SK-N-SH treated with all-trans-retinoic acid at 6 μM for 48 hours (cell line): ENCODE data around the gene CCDC160.

Source experiments
- ATAC-seq: fragments of 200-7000 bp; cut with Tn5 transposase; 3 replicates; pipeline ENCODE4 v1.9.1; 2020; ENCODE audit warnings: mild to moderate bottlenecking, moderate library complexity
- ARNTL ChIP-seq: fragments of 450-650 bp; formaldehyde crosslinking; IDR thresholded peaks from 2 replicates; pipeline ENCODE4 v1.5.0; 2020; ENCODE audit warnings: low read depth, mild to moderate bottlenecking, moderate library complexity, borderline replicate concordance
- BACH2 ChIP-seq: fragments of 250-450 bp; sonication (Bioruptor Pico); IDR thresholded peaks from 2 replicates; pipeline ENCODE4 v1.9.0; 2021; ENCODE audit warnings: mild to moderate bottlenecking, borderline replicate concordance
- CSDC2 ChIP-seq: fragments of 250-450 bp; sonication (Bioruptor Pico); IDR thresholded peaks from 2 replicates; pipeline ENCODE4 v1.5.0; 2020; ENCODE audit warnings: mild to moderate bottlenecking, moderate library complexity
- CSRNP3 ChIP-seq: fragments of 250-450 bp; sonication (Bioruptor Pico); IDR thresholded peaks from 2 replicates; pipeline ENCODE4 v1.5.1; 2021; ENCODE audit warnings: mild to moderate bottlenecking, moderate library complexity
- ESRRG ChIP-seq: fragments of 250-450 bp; sonication (Bioruptor Pico); IDR thresholded peaks from 2 replicates; pipeline ENCODE4 v1.6.1; 2021; ENCODE audit warnings: mild to moderate bottlenecking
- GLIS3 ChIP-seq: fragments of 250-450 bp; sonication (Bioruptor Pico); IDR thresholded peaks from 2 replicates; pipeline ENCODE4 v1.5.0; 2020; ENCODE audit warnings: mild to moderate bottlenecking, moderate library complexity
- ISL1 ChIP-seq: fragments of 250-450 bp; sonication (Bioruptor Pico); IDR thresholded peaks from 2 replicates; pipeline ENCODE4 v2.1.2; 2022; ENCODE audit warnings: mild to moderate bottlenecking, moderate library complexity
- OSR1 ChIP-seq: fragments of 250-450 bp; sonication (Bioruptor Pico); IDR thresholded peaks from 2 replicates; pipeline ENCODE4 v1.8.0; 2022; ENCODE audit warnings: moderate library complexity, mild to moderate bottlenecking, inconsistent platforms
- PATZ1 ChIP-seq: fragments of 250-450 bp; sonication (Bioruptor Pico); IDR thresholded peaks from 2 replicates; pipeline ENCODE4 v1.8.0; 2020; ENCODE audit warnings: mild to moderate bottlenecking, moderate library complexity, borderline replicate concordance
- PPARA ChIP-seq: fragments of 250-450 bp; sonication (Bioruptor Pico); IDR thresholded peaks from 2 replicates; pipeline ENCODE4 v1.5.0; 2020; ENCODE audit warnings: mild to moderate bottlenecking, borderline replicate concordance
- RARB ChIP-seq: fragments of 250-450 bp; sonication (Bioruptor Pico); IDR thresholded peaks from 2 replicates; pipeline ENCODE4 v1.8.0; 2021; ENCODE audit warnings: mild to moderate bottlenecking, moderate library complexity
- SNAI2 ChIP-seq: fragments of 250-450 bp; sonication (Bioruptor Pico); IDR thresholded peaks from 2 replicates; pipeline ENCODE4 v1.5.0; 2020; ENCODE audit warnings: mild to moderate bottlenecking, moderate library complexity
- TCF4 ChIP-seq: fragments of 250-450 bp; sonication (Bioruptor Pico); IDR thresholded peaks from 2 replicates; pipeline ENCODE4 v1.8.0; 2021; ENCODE audit warnings: mild to moderate bottlenecking, moderate library complexity, borderline replicate concordance
- TOX ChIP-seq: fragments of 250-450 bp; sonication (Bioruptor Pico); IDR thresholded peaks from 2 replicates; pipeline ENCODE4 v1.8.0; 2021; ENCODE audit warnings: mild to moderate bottlenecking, moderate library complexity, borderline replicate concordance
- ZC3H10 ChIP-seq: fragments of 250-450 bp; sonication (Bioruptor Pico); IDR thresholded peaks from 2 replicates; pipeline ENCODE4 v1.5.1; 2021; ENCODE audit warnings: mild to moderate bottlenecking, moderate library complexity
- ZFP3 ChIP-seq: fragments of 250-450 bp; sonication (Bioruptor Pico); IDR thresholded peaks from 2 replicates; pipeline ENCODE4 v1.5.0; 2020; ENCODE audit warnings: mild to moderate bottlenecking, moderate library complexity
- ZFP30 ChIP-seq: fragments of 450-650 bp; formaldehyde crosslinking; IDR thresholded peaks from 2 replicates; pipeline ENCODE4 v1.5.0; 2022; ENCODE audit warnings: mild to moderate bottlenecking, moderate library complexity
- ZNF565 ChIP-seq: fragments of 450-650 bp; formaldehyde crosslinking; conservative IDR thresholded peaks from 2 replicates; pipeline ENCODE4 v1.5.0; 2020; ENCODE audit warnings: low read depth, mild to moderate bottlenecking, moderate library complexity
- ZNF70 ChIP-seq: fragments of 450-650 bp; formaldehyde crosslinking; IDR thresholded peaks from 2 replicates; pipeline ENCODE4 v1.5.0; 2020; ENCODE audit warnings: mild to moderate bottlenecking, moderate library complexity
- ZNF8 ChIP-seq: fragments of 450-650 bp; formaldehyde crosslinking; IDR thresholded peaks from 2 replicates; pipeline ENCODE4 v1.5.0; 2020; ENCODE audit warnings: mild to moderate bottlenecking, moderate library complexity
- TF ChIP-seq, protein P1 (sequence below): fragments of 250-450 bp; sonication (Bioruptor Pico); IDR thresholded peaks from 2 replicates; pipeline ENCODE4 v1.5.1; 2020; ENCODE audit warnings: low read depth, mild to moderate bottlenecking, moderate library complexity
- TF ChIP-seq, protein P2 (sequence below): fragments of 250-450 bp; sonication (Bioruptor Pico); IDR thresholded peaks from 2 replicates; pipeline ENCODE4 v1.8.0; 2021; ENCODE audit warnings: low read depth, mild to moderate bottlenecking, moderate library complexity, borderline replicate concordance

The CCDC160 gene

DNA sequence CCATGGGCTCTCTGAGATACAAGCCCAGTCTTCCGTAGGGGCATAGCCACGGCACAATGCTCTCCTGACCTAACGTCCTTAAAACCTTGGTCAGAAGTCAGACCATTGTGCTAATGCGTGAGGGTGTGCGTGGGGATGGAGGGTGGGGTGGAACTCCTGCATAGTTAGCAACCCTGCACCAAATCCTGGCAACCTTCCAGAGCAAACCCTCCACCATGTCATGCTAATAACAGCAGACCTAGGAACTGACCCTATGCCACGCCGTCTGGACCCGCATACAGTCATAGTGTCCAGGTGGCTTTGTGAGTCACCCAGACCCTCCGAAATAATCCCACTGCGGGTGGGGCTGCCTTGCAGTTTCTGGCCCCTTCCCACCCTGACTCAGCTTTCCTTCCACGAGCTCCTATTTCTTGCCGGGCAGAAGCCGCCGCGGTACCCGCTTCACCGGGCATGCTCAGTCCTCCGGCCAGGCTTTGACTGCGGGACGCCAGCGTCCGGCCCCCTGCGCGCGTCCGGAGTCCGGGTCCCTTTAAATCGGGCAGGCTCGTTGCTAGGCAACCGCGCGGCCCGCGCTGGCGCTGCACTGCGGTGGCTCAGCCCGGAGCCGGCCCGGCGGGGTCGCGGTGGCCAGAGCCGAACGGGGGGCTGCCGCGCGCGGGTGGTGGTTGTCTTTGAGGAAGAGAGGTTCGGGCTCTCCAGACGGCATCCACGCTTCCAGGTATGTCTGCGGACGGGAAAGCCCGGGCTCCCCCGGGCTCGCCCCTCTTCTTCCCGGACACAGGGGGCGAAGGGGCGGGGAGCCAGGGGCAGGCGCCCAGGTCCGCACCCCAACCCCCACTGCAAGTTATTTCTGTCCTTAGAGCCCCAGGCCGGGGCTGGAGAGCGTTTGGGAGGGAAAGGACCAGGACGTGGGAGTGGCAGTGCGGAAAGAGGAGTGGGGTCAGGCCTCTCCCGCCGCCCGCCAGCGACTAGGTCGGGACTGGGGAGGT is at the start of gene CCDC160:
Gene CCDC160, plus strand, starts transcription at position 557 of the 989 bp plus-strand sequence. CDS start 7,619 bp downstream, outside the sequence.
- peak; percentile 79 for ATAC-seq
- no peak for TF ChIP-seq PATZ1 (CRISPR knock-in tag)
- no peak for TF ChIP-seq ISL1
- TF ChIP-seq, protein P1, sequence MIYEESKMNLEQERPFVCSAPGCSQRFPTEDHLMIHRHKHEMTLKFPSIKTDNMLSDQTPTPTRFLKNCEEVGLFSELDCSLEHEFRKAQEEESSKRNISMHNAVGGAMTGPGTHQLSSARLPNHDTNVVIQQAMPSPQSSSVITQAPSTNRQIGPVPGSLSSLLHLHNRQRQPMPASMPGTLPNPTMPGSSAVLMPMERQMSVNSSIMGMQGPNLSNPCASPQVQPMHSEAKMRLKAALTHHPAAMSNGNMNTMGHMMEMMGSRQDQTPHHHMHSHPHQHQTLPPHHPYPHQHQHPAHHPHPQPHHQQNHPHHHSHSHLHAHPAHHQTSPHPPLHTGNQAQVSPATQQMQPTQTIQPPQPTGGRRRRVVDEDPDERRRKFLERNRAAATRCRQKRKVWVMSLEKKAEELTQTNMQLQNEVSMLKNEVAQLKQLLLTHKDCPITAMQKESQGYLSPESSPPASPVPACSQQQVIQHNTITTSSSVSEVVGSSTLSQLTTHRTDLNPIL (CRISPR knock-in tag) = no peak
- TF ChIP-seq GLIS3 (CRISPR knock-in tag) = no peak
- TF ChIP-seq ZNF70 = no peak
- no peak for TF ChIP-seq ESRRG (CRISPR knock-in tag)
- TF ChIP-seq OSR1 (CRISPR knock-in tag) = no peak
- no peak for TF ChIP-seq SNAI2
- no peak for TF ChIP-seq ZC3H10 (CRISPR knock-in tag)
- TF ChIP-seq RARB (CRISPR knock-in tag) = no peak
- TF ChIP-seq, protein P2, sequence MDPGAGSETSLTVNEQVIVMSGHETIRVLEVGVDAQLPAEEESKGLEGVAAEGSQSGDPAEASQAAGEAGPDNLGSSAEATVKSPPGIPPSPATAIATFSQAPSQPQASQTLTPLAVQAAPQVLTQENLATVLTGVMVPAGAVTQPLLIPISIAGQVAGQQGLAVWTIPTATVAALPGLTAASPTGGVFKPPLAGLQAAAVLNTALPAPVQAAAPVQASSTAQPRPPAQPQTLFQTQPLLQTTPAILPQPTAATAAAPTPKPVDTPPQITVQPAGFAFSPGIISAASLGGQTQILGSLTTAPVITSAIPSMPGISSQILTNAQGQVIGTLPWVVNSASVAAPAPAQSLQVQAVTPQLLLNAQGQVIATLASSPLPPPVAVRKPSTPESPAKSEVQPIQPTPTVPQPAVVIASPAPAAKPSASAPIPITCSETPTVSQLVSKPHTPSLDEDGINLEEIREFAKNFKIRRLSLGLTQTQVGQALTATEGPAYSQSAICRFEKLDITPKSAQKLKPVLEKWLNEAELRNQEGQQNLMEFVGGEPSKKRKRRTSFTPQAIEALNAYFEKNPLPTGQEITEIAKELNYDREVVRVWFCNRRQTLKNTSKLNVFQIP = no peak
- no peak for TF ChIP-seq ZNF8 (CRISPR knock-in tag)
- TF ChIP-seq ZFP30 (CRISPR knock-in tag) = no peak

DNA sequence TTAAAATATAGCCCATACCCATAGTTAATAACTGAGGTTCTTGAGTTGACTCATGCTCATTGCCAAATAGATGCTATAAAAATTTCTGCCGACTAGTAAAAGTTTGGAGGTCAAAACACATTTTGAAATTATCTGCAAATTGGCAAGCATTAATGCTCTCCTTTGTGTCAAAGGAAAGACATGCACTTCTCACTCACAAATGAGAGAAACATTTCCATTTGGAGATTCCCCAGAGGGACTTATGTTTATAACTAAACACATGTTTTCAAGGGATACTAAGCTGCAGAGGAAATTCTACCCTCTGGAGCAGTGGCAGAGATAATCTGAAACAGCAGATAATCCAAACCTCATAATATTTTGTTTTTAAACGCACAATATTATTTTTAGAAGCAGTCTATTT is 45.7 kb upstream of the CCDC160 start:
- TF ChIP-seq, protein P2 = no peak
- TF ChIP-seq ZFP3 (CRISPR knock-in tag) = no peak
- TF ChIP-seq, protein P1 (CRISPR knock-in tag) = no peak
- TF ChIP-seq RARB (CRISPR knock-in tag) = no peak
- TF ChIP-seq OSR1 (CRISPR knock-in tag) = no peak
- no peak for TF ChIP-seq ZC3H10 (CRISPR knock-in tag)
- no peak for TF ChIP-seq TOX (CRISPR knock-in tag)
- TF ChIP-seq CSDC2 = no peak
- TF ChIP-seq BACH2 (CRISPR knock-in tag) = no peak
- no peak for TF ChIP-seq ARNTL (CRISPR knock-in tag)
- TF ChIP-seq CSRNP3 (CRISPR knock-in tag) = no peak
- no peak for TF ChIP-seq PPARA (CRISPR knock-in tag)
- TF ChIP-seq ZFP30 (CRISPR knock-in tag) = no peak
- TF ChIP-seq PATZ1 (CRISPR knock-in tag) = no peak
- no peak for TF ChIP-seq ZNF70
- no peak for TF ChIP-seq ZNF565 (CRISPR knock-in tag)
- no peak for TF ChIP-seq ZNF8 (CRISPR knock-in tag)
- no peak for TF ChIP-seq TCF4 (CRISPR knock-in tag)
- no peak for TF ChIP-seq ESRRG (CRISPR knock-in tag)
- TF ChIP-seq SNAI2 = no peak
- ATAC-seq = no peak
